DND-41 (cell line): Measurements from ENCODE around the gene TEX22.
"Not testable (repeated sequence)": the region's sequence is repeated elsewhere in the genome, so short reads cannot be mapped to it uniquely, and the experiment has no call there.

Source experiments
- ATAC-seq: fragments of 200-7000 bp; cut with Tn5 transposase; 3 replicates; pipeline ENCODE4 v1.9.1; 2021; ENCODE audit warnings: low read depth; ENCODE audit not compliant: insufficient read depth
- DNase-seq: peaks from one replicate; pipeline ENCODE4 v3.0.0-alpha.2; 2020
- H2AFZ ChIP-seq: 2 replicates; pipeline ENCODE4 v1.6.0; 2012; ENCODE audit warnings: low read depth, low read length
- H3K27ac ChIP-seq: 2 replicates; pipeline ENCODE4 v1.5.1; 2012; ENCODE audit warnings: low read length, inconsistent platforms
- H3K27me3 ChIP-seq: fragments of 200-600 bp; sonication (generic); 2 replicates; pipeline ENCODE4 v1.6.0; 2012; ENCODE audit warnings: low read length, mild to moderate bottlenecking, inconsistent platforms; ENCODE audit not compliant: insufficient read depth, poor library complexity
- H3K36me3 ChIP-seq: 2 replicates; pipeline ENCODE4 v1.5.1; 2012; ENCODE audit warnings: low read length, inconsistent platforms; ENCODE audit not compliant: insufficient read depth
- H3K4me1 ChIP-seq: 2 replicates; pipeline ENCODE4 v1.5.1; 2012; ENCODE audit warnings: mild to moderate bottlenecking, low read length; ENCODE audit not compliant: insufficient read depth
- H3K4me2 ChIP-seq: 2 replicates; pipeline ENCODE4 v1.6.0; 2012; ENCODE audit warnings: mild to moderate bottlenecking, moderate library complexity, low read length, inconsistent platforms; ENCODE audit not compliant: insufficient read depth
- H3K4me3 ChIP-seq, 2 experiments: fragments of 200-600 bp in 1 of 2; shearing (Covaris generic) in 1 of 2; 2 replicates each; pipeline ENCODE4 v1.5.1; 2012 to 2016; ENCODE audit warnings: inconsistent platforms in 2 of 2, low read length in 2 of 2, mild to moderate bottlenecking in 2 of 2, low read depth in 1 of 2, moderate library complexity in 1 of 2
- H3K79me2 ChIP-seq: 2 replicates; pipeline ENCODE4 v1.6.0; 2012; ENCODE audit warnings: low read length, inconsistent platforms; ENCODE audit not compliant: insufficient read depth
- H3K9ac ChIP-seq: 2 replicates; pipeline ENCODE4 v1.6.0; 2012; ENCODE audit warnings: low read depth, mild to moderate bottlenecking, inconsistent platforms, low read length, moderate library complexity
- H3K9me3 ChIP-seq: 2 replicates; pipeline ENCODE4 v1.5.1; 2012; ENCODE audit warnings: low read length, moderate library complexity, mild to moderate bottlenecking, inconsistent platforms; ENCODE audit not compliant: insufficient read depth, severe bottlenecking
- H4K20me1 ChIP-seq: 2 replicates; pipeline ENCODE4 v1.6.0; 2012; ENCODE audit warnings: low read length; ENCODE audit not compliant: insufficient read depth
- EZH2 ChIP-seq: IDR thresholded peaks from 3 replicates; pipeline ENCODE4 v1.6.1; 2012; ENCODE audit warnings: borderline replicate concordance, low read depth, mild to moderate bottlenecking, moderate library complexity, low read length, inconsistent platforms; ENCODE audit not compliant: severe bottlenecking
- TF ChIP-seq, protein P1 (sequence below): IDR thresholded peaks from 2 replicates; pipeline ENCODE4 v1.5.1; 2012; ENCODE audit warnings: borderline replicate concordance, low read length, moderate library complexity, mild to moderate bottlenecking; ENCODE audit not compliant: poor library complexity, severe bottlenecking; ENCODE audit errors: extremely low read depth

The TEX22 gene

DNA sequence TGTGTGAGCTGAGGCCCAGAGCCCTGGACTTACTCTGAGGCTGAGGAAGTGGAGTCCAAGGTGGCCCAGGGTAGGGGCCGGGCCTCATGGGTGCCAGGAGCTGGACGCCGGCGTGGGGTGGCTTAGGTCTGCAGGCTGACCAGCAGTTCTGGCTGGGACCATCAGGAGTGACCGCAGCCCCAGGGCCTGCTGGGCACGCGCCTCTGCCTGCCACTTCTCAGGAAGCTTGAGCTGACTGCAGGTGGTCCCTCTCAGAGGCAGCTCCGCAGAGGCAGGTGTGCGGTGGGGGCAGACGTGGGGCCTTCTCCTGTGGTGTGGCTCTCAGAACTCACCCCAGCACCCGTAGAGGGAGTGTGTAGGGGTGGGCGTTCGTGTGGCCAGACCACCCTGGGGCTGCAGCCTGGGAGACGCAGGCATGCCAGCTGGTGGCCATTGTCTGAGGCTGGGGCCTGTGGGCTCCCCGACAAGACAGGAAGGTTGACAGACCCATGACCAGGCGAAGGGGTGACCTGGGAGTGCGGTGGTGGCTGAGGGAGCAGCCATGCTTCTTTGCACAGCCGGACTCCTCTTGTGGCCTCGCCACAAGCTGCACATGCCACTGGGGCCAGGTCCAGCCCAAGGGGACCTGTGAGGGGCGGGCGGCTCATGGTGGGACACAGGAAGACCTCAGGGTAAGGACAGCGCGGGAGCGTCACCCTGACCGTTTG is 40.0 kb upstream of the TEX22 start:
- ATAC-seq (no peak), DNase-seq (no peak)
- no peak overlapping the region for H3K4me3 ChIP-seq
- H3K27me3 ChIP-seq, result no peaks in the 10 kb centered on the region
- TF ChIP-seq, protein P1, sequence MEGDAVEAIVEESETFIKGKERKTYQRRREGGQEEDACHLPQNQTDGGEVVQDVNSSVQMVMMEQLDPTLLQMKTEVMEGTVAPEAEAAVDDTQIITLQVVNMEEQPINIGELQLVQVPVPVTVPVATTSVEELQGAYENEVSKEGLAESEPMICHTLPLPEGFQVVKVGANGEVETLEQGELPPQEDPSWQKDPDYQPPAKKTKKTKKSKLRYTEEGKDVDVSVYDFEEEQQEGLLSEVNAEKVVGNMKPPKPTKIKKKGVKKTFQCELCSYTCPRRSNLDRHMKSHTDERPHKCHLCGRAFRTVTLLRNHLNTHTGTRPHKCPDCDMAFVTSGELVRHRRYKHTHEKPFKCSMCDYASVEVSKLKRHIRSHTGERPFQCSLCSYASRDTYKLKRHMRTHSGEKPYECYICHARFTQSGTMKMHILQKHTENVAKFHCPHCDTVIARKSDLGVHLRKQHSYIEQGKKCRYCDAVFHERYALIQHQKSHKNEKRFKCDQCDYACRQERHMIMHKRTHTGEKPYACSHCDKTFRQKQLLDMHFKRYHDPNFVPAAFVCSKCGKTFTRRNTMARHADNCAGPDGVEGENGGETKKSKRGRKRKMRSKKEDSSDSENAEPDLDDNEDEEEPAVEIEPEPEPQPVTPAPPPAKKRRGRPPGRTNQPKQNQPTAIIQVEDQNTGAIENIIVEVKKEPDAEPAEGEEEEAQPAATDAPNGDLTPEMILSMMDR, result no peak
- TF ChIP-seq EZH2, result no peak
- no peaks in the 10 kb centered on the region for H3K9me3 ChIP-seq
- H4K20me1 ChIP-seq, result peaks cover 7% of the 10 kb centered on the region; the same call in 1 of the 2 replicates
- H3K4me2 ChIP-seq, result no peak overlapping the region
- peaks cover 28% of the 10 kb centered on the region for H3K36me3 ChIP-seq
- H3K4me1 ChIP-seq, result no peaks in the 10 kb centered on the region
- no peak overlapping the region for H3K27ac ChIP-seq
- H3K9ac ChIP-seq, result no peak overlapping the region
- no peak overlapping the region for H2AFZ ChIP-seq
- H3K79me2 ChIP-seq, result no peaks in the 10 kb centered on the region

- Histone ChIP-seq H3K27ac (no peak overlapping the region), H3K9ac (no peak overlapping the region), H3K9me3 (no peaks in the 10 kb centered on the region), H3K4me3 (no peak overlapping the region), H3K4me1 (no peaks in the 10 kb centered on the region), H2AFZ (no peak overlapping the region), H4K20me1 (peaks cover 13% of the 10 kb centered on the region), H3K36me3 (peaks cover 28% of the 10 kb centered on the region), H3K4me2 (no peak overlapping the region), H3K79me2 (no peaks in the 10 kb centered on the region), H3K27me3 (no peaks in the 10 kb centered on the region)
- ATAC-seq (no peak), DNase-seq (no peak)
- TF ChIP-seq, protein P1, result no peak
- no peak for TF ChIP-seq EZH2
These were observed 39.4 kb upstream of the TEX22 start for GRCh38 chr14:105358943-105359342.

GRCh38 chr14:105361412-105361811 is 36.9 kb upstream of the TEX22 start:
- peaks cover 13% of the 10 kb centered on the region for H4K20me1 ChIP-seq
- H3K9ac ChIP-seq, DNase-seq, H2AFZ ChIP-seq, H3K4me2 ChIP-seq, H3K27me3 ChIP-seq, H3K79me2 ChIP-seq, H3K9me3 ChIP-seq, ATAC-seq, H3K27ac ChIP-seq, H3K4me3 ChIP-seq: not testable (repeated sequence)
- H3K36me3 ChIP-seq, result peaks cover 11% of the 10 kb centered on the region
- peaks cover 15% of the 10 kb centered on the region for H3K4me1 ChIP-seq

DNA sequence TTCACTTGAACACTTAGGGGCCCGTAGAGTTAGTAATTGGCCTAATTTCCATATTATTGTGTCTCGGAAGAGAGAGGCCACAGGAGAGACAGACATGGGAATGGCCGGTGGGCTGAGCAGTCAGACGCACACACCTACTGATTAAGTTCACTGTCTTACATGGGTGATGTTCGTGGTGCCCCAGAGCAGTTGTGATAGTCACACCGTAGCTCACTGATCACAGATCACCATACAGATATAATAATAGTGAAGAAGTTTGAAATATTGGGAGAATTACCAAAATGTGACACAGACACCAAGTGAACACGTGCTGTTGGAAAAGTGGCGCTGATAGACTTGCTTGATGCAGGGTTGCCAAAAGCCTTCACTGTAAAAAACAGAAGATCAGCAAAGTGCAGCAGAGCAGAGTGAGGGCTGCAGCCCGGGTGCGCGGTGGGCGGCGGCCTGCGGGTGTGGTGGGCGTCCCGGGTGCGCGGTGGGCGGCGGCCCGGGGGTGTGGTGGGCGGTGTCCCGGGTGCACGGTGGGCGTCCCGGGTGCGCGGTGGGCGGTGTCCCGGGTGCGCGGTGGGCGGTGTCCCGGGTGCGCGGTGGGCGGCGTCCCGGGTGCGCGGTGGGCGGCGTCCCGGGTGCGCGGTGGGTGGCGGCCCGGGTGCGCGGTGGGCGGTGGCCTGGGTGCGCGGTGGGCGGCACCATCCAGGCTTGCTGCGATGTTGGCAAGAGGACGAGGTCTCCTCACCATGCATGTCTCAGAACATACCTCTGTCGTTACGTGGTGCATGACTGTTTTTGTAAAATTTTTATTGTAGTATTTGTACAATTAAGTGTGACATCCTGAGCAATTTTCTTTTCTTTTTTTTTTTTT is 34.3 kb upstream of the TEX22 start:
- H3K27me3 ChIP-seq, result no peaks in the 10 kb centered on the region
- H3K9ac ChIP-seq, result peak overlapping the region; percentile 55
- H3K4me3 ChIP-seq, result peak overlapping the region in 1 of 2 experiments; percentile 57; a peak in 2 of 4 replicates
- no peaks in the 10 kb centered on the region for H3K79me2 ChIP-seq
- DNase-seq (peak; percentile 79), ATAC-seq (peak; percentile 90)
- peaks cover 18% of the 10 kb centered on the region for H3K36me3 ChIP-seq
- TF ChIP-seq EZH2, result no peak
- TF ChIP-seq, protein P1, result no peak
- H3K4me2 ChIP-seq, result peak overlapping the region; percentile 98
- H2AFZ ChIP-seq, result no peak overlapping the region
- H4K20me1 ChIP-seq, result peaks cover 17% of the 10 kb centered on the region
- H3K27ac ChIP-seq, result peak overlapping the region; percentile 54; the same call in 1 of the 2 replicates
- H3K4me1 ChIP-seq, result peaks cover 15% of the 10 kb centered on the region
- H3K9me3 ChIP-seq, result no peaks in the 10 kb centered on the region
